ENCODE data around the gene POGZ.
A peak's percentile ranks its signal among the peaks of the same experiment; 100 is the strongest.
"Not testable (repeated sequence)": the region's sequence is repeated elsewhere in the genome, so short reads cannot be mapped to it uniquely, and the experiment has no call there.

The POGZ gene

GRCh38 chr1:151391079-151391563, 68.2 kb downstream of the POGZ start:
- no peak for DNase-seq
- in situ Hi-C loops (cut with MboI; ENCODE audit: low pct_unique_long_range_greater_than_20kb, low sequenced_read_pairs): no loop called here

- in situ Hi-C loops (cut with MboI; ENCODE audit: low pct_unique_long_range_greater_than_20kb, low sequenced_read_pairs); DNase-seq: not testable (repeated sequence)
Observed at GRCh38 chr1:151390221-151391078, 68.8 kb downstream of the POGZ start.

GRCh38 chr1:151386002-151386401, 73.3 kb downstream of the POGZ start:
- in situ Hi-C loops (cut with MboI; ENCODE audit: low pct_unique_long_range_greater_than_20kb, low sequenced_read_pairs): no loop called here
- no peak for DNase-seq

GRCh38 chr1:151384584-151384983, 74.7 kb downstream of the POGZ start:
- no peak for DNase-seq
- in situ Hi-C loops (cut with MboI; ENCODE audit: low pct_unique_long_range_greater_than_20kb, low sequenced_read_pairs): no loop called here

GRCh38 chr1:151377150-151377884, 82.0 kb downstream of the POGZ start:
- no peak for DNase-seq
- in situ Hi-C loops (cut with MboI; ENCODE audit: low pct_unique_long_range_greater_than_20kb, low sequenced_read_pairs): no loop called here

- no peak for DNase-seq
- in situ Hi-C loops (cut with MboI; ENCODE audit: low pct_unique_long_range_greater_than_20kb, low sequenced_read_pairs): no loop called here
Observed at GRCh38 chr1:151373196-151373595, 86.1 kb downstream of the POGZ start.

- in situ Hi-C loops (cut with MboI; ENCODE audit: low pct_unique_long_range_greater_than_20kb, low sequenced_read_pairs): no loop called here
- DNase-seq: no peak
Observed at GRCh38 chr1:151372058-151372934, 87.0 kb downstream of the POGZ start, which contains the start of gene SELENBP1. SELENBP1 (minus strand) TSS chr1:151372705; CDS start chr1:151372641, 64 bp downstream.

GRCh38 chr1:151371370-151372057, 87.8 kb downstream of the POGZ start:
- in situ Hi-C loops (cut with MboI; ENCODE audit: low pct_unique_long_range_greater_than_20kb, low sequenced_read_pairs): no loop called here
- DNase-seq: peak; percentile 49

GRCh38 chr1:151370211-151370911, 88.9 kb downstream of the POGZ start:
- in situ Hi-C loops (cut with MboI; ENCODE audit: low pct_unique_long_range_greater_than_20kb, low sequenced_read_pairs): no loop called here
- peak; percentile 57 for DNase-seq

- no peak for DNase-seq
- in situ Hi-C loops (cut with MboI; ENCODE audit: low pct_unique_long_range_greater_than_20kb, low sequenced_read_pairs): no loop called here
Observed at GRCh38 chr1:151369621-151370048, 89.7 kb downstream of the POGZ start.

- in situ Hi-C loops (cut with MboI; ENCODE audit: low pct_unique_long_range_greater_than_20kb, low sequenced_read_pairs): no loop called here
- no peak for DNase-seq
Observed at GRCh38 chr1:151369302-151369610, 90.0 kb downstream of the POGZ start.

- no peak for DNase-seq
- in situ Hi-C loops (cut with MboI; ENCODE audit: low pct_unique_long_range_greater_than_20kb, low sequenced_read_pairs): no loop called here
Observed at GRCh38 chr1:151368393-151369301, 90.6 kb downstream of the POGZ start.

GRCh38 chr1:151367658-151368392, 91.5 kb downstream of the POGZ start:
- no peak for DNase-seq
- in situ Hi-C loops (cut with MboI; ENCODE audit: low pct_unique_long_range_greater_than_20kb, low sequenced_read_pairs): no loop called here

GRCh38 chr1:151364996-151365395, 94.3 kb downstream of the POGZ start:
- in situ Hi-C loops (cut with MboI; ENCODE audit: low pct_unique_long_range_greater_than_20kb, low sequenced_read_pairs): no loop called here

GRCh38 chr1:151362308-151363155, 96.8 kb downstream of the POGZ start:
- no peak for DNase-seq
- in situ Hi-C loops (cut with MboI; ENCODE audit: low pct_unique_long_range_greater_than_20kb, low sequenced_read_pairs): no loop called here

More at GRCh38 chr1:151364996-151365395, 94.3 kb downstream of the POGZ start:
- DNase-seq: no peak

GRCh38 chr1:151361883-151362282, 97.4 kb downstream of the POGZ start:
- no peak for DNase-seq
- in situ Hi-C loops (cut with MboI; ENCODE audit: low pct_unique_long_range_greater_than_20kb, low sequenced_read_pairs): no loop called here
